SJSA1 (cell line): ENCODE data around the gene KIRREL3. TPM values are rescaled to one million over a fixed set of nuclear protein-coding genes. Genes with fewer than 3 reads are reported as not detected.

Source experiments
- DNase-seq, 2 experiments: peaks; one replicate each; pipeline ENCODE4 v3.0.0-alpha.2; 2015 to 2020; ENCODE audit warnings: low spot score in 2 of 2, low read depth in 1 of 2
- H3K27ac ChIP-seq: fragments of 250-450 bp; sonication (Bioruptor Pico); 2 replicates; pipeline ENCODE4 v1.5.1; 2020; ENCODE audit warnings: mild to moderate bottlenecking, moderate library complexity
- H3K27me3 ChIP-seq: fragments of 250-450 bp; sonication (Bioruptor Pico); replicated peaks from 2 replicates; pipeline ENCODE4 v1.5.1; 2020; ENCODE audit warnings: mild to moderate bottlenecking, moderate library complexity
- H3K36me3 ChIP-seq: fragments of 250-450 bp; sonication (Bioruptor Pico); 2 replicates; pipeline ENCODE4 v1.5.1; 2020; ENCODE audit warnings: mild to moderate bottlenecking
- H3K4me1 ChIP-seq: fragments of 250-450 bp; sonication (Bioruptor Pico); replicated peaks from 2 replicates; pipeline ENCODE4 v1.6.1; 2021; ENCODE audit warnings: mild to moderate bottlenecking
- H3K4me3 ChIP-seq: fragments of 250-450 bp; sonication (Bioruptor Pico); 2 replicates; pipeline ENCODE4 v1.5.1; 2020; ENCODE audit warnings: mild to moderate bottlenecking
- H3K9me3 ChIP-seq: fragments of 250-450 bp; sonication (Bioruptor Pico); replicated peaks from 2 replicates; pipeline ENCODE4 v1.5.1; 2020; ENCODE audit warnings: mild to moderate bottlenecking
- total RNA-seq: library from RNA; depleted of rRNA; stranded (reverse); fragments of >200 nt; shearing (Covaris generic); gene quantifications from 2 replicates; pipeline ENCODE4 v1.2.3, GENCODE V29; 2014

The KIRREL3 gene
- total RNA-seq, 1 experiment from 2014 or later = 5.3 TPM

- Histone ChIP-seq H3K9me3 (no peaks in the 10 kb centered on the region), H3K27ac (no peak overlapping the region), H3K36me3 (no peaks in the 10 kb centered on the region), H3K4me1 (peaks cover 24% of the 10 kb centered on the region), H3K27me3 (no peaks in the 10 kb centered on the region), H3K4me3 (no peak overlapping the region)
- no peak for DNase-seq
Measured at GRCh38 chr11:126832387-126832786, 168.2 kb downstream of the KIRREL3 start.

GRCh38 chr11:126830216-126830806 lies 170.3 kb downstream of the KIRREL3 start:
- no peaks in the 10 kb centered on the region for H3K36me3 ChIP-seq
- no peak for DNase-seq
- no peaks in the 10 kb centered on the region for H3K9me3 ChIP-seq
- no peak overlapping the region for H3K27ac ChIP-seq
- no peaks in the 10 kb centered on the region for H3K27me3 ChIP-seq
- peaks cover 22% of the 10 kb centered on the region for H3K4me1 ChIP-seq
- no peak overlapping the region for H3K4me3 ChIP-seq

- Histone ChIP-seq H3K9me3 (no peaks in the 10 kb centered on the region), H3K36me3 (no peaks in the 10 kb centered on the region), H3K27me3 (no peaks in the 10 kb centered on the region), H3K4me1 (peaks cover 16% of the 10 kb centered on the region), H3K4me3 (no peak overlapping the region), H3K27ac (no peak overlapping the region)
- DNase-seq = no peak
Measured at GRCh38 chr11:126829716-126830115, 170.9 kb downstream of the KIRREL3 start.

- no peaks in the 10 kb centered on the region for H3K36me3 ChIP-seq
- DNase-seq = no peak
- H3K4me1 ChIP-seq = no peaks in the 10 kb centered on the region
- no peaks in the 10 kb centered on the region for H3K27me3 ChIP-seq
- no peak overlapping the region for H3K27ac ChIP-seq
- no peaks in the 10 kb centered on the region for H3K9me3 ChIP-seq
- H3K4me3 ChIP-seq = no peak overlapping the region
Measured at GRCh38 chr11:126824035-126824607, 176.4 kb downstream of the KIRREL3 start.

- no peak for DNase-seq
- no peaks in the 10 kb centered on the region for H3K27me3 ChIP-seq
- no peaks in the 10 kb centered on the region for H3K9me3 ChIP-seq
- H3K4me3 ChIP-seq = no peak overlapping the region
- H3K27ac ChIP-seq = no peak overlapping the region
- H3K36me3 ChIP-seq = no peaks in the 10 kb centered on the region
- H3K4me1 ChIP-seq = no peaks in the 10 kb centered on the region
Measured at GRCh38 chr11:126823274-126823673, 177.3 kb downstream of the KIRREL3 start.

- peaks cover 7% of the 10 kb centered on the region for H3K4me1 ChIP-seq
Measured at GRCh38 chr11:126821827-126822226, 178.7 kb downstream of the KIRREL3 start.

GRCh38 chr11:126819194-126819593 lies 181.4 kb downstream of the KIRREL3 start:
- H3K4me1 ChIP-seq = peaks cover 25% of the 10 kb centered on the region
- DNase-seq = no peak
- no peak overlapping the region for H3K4me3 ChIP-seq
- no peaks in the 10 kb centered on the region for H3K36me3 ChIP-seq
- no peak overlapping the region for H3K27ac ChIP-seq
- no peaks in the 10 kb centered on the region for H3K27me3 ChIP-seq
- H3K9me3 ChIP-seq = no peaks in the 10 kb centered on the region

More at GRCh38 chr11:126821827-126822226, 178.7 kb downstream of the KIRREL3 start:
- Histone ChIP-seq H3K27me3 (no peaks in the 10 kb centered on the region), H3K27ac (no peak overlapping the region), H3K36me3 (no peaks in the 10 kb centered on the region), H3K9me3 (no peaks in the 10 kb centered on the region), H3K4me3 (no peak overlapping the region)
- no peak for DNase-seq

GRCh38 chr11:126817523-126818450 lies 182.8 kb downstream of the KIRREL3 start:
- no peaks in the 10 kb centered on the region for H3K27me3 ChIP-seq
- H3K4me1 ChIP-seq = peaks cover 25% of the 10 kb centered on the region
- no peaks in the 10 kb centered on the region for H3K36me3 ChIP-seq
- no peak overlapping the region for H3K4me3 ChIP-seq
- no peak overlapping the region for H3K27ac ChIP-seq
- no peaks in the 10 kb centered on the region for H3K9me3 ChIP-seq
- DNase-seq = no peak

GRCh38 chr11:126817096-126817495 lies 183.5 kb downstream of the KIRREL3 start:
- Histone ChIP-seq H3K9me3 (no peaks in the 10 kb centered on the region), H3K27me3 (no peaks in the 10 kb centered on the region), H3K27ac (peak overlapping the region; percentile 35; the same call in 1 of the 2 replicates), H3K36me3 (no peaks in the 10 kb centered on the region), H3K4me3 (no peak overlapping the region), H3K4me1 (peaks cover 25% of the 10 kb centered on the region)
- DNase-seq = peak in 1 of 2 experiments; percentile 15

- Histone ChIP-seq H3K27ac (peak overlapping the region; percentile 35), H3K4me3 (no peak overlapping the region), H3K9me3 (no peaks in the 10 kb centered on the region), H3K4me1 (peaks cover 25% of the 10 kb centered on the region), H3K36me3 (no peaks in the 10 kb centered on the region), H3K27me3 (no peaks in the 10 kb centered on the region)
- peak in 1 of 2 experiments; percentile 2 for DNase-seq
Measured at GRCh38 chr11:126816645-126817044, 183.9 kb downstream of the KIRREL3 start.

GRCh38 chr11:126815111-126815510 lies 185.5 kb downstream of the KIRREL3 start:
- DNase-seq = peak in 1 of 2 experiments; percentile 15
- H3K36me3 ChIP-seq = no peaks in the 10 kb centered on the region
- H3K9me3 ChIP-seq = no peaks in the 10 kb centered on the region
- no peaks in the 10 kb centered on the region for H3K27me3 ChIP-seq
- H3K4me1 ChIP-seq = peaks cover 25% of the 10 kb centered on the region
- H3K27ac ChIP-seq = peak overlapping the region; percentile 30; the same call in 1 of the 2 replicates
- no peak overlapping the region for H3K4me3 ChIP-seq

- Histone ChIP-seq H3K4me1 (peaks cover 9% of the 10 kb centered on the region), H3K9me3 (no peaks in the 10 kb centered on the region), H3K4me3 (no peak overlapping the region), H3K27me3 (no peaks in the 10 kb centered on the region), H3K36me3 (no peaks in the 10 kb centered on the region), H3K27ac (no peak overlapping the region)
- DNase-seq = no peak
Measured at GRCh38 chr11:126810776-126811175, 189.8 kb downstream of the KIRREL3 start.

GRCh38 chr11:126809514-126810289 lies 190.9 kb downstream of the KIRREL3 start:
- Histone ChIP-seq H3K4me1 (no peaks in the 10 kb centered on the region), H3K4me3 (no peak overlapping the region), H3K27me3 (no peaks in the 10 kb centered on the region), H3K9me3 (no peaks in the 10 kb centered on the region), H3K27ac (no peak overlapping the region), H3K36me3 (no peaks in the 10 kb centered on the region)
- DNase-seq = no peak
